A549 (cell line): ENCODE measurements around the gene UBASH3B. TPM values are rescaled to one million over a fixed set of nuclear protein-coding genes. Genes with fewer than 3 reads are reported as not detected.

Experiments used
- ATAC-seq, 2 experiments: fragments of 200-7000 bp in 1 of 2; fragments of >200 bp in 1 of 2; cut with Nextera tagmentation in 1 of 2; cut with Tn5 transposase in 1 of 2; 3 replicates each; pipeline versions ENCODE4 v1.8.0 to v1.9.1; 2018 to 2020; ENCODE audit warnings: mild to moderate bottlenecking in 1 of 2, moderate library complexity in 1 of 2
- CTCF ChIA-PET: fragments of 300-600 bp; sonication (Branson Sonifier 250); formaldehyde crosslinking; extraction: SDS; loops from one replicate; lab custom pipeline; 2021; ENCODE audit warnings: antibody characterized with exemption, inconsistent platforms; lab: Yijun Ruan, JAX
- POLR2A ChIA-PET: fragments of 350-600 bp; formaldehyde crosslinking; extraction: SDS; loops from one replicate; lab custom pipeline; 2021; ENCODE audit warnings: antibody characterized with exemption, inconsistent platforms; lab: Yijun Ruan, JAX
- DNase-seq, 2 experiments: peaks; one replicate each; pipeline versions ENCODE4 v3.0.0 to v3.0.0-alpha.2; 2011 to 2016; ENCODE audit warnings: low read depth in 1 of 2, low spot score in 1 of 2
- FAIRE-seq: peaks from 2 replicates; lab custom pipeline; 2011; peaks lifted over from hg19 to GRCh38; lab: Jason Lieb, UNC
- H3K27ac ChIP-seq, 2 experiments: fragments of >200 bp; sonication (Bioruptor Twin); formaldehyde crosslinking; 3 replicates each; pipeline ENCODE4 v1.5.1; 2016 to 2017
- H3K4me1 ChIP-seq: fragments of >200 bp; sonication (Bioruptor Twin); formaldehyde crosslinking; 3 replicates; pipeline ENCODE4 v1.6.1; 2016
- H3K4me2 ChIP-seq: fragments of >200 bp; sonication (Bioruptor Twin); formaldehyde crosslinking; 3 replicates; pipeline ENCODE4 v1.6.1; 2016
- H3K4me3 ChIP-seq: fragments of >200 bp; sonication (Bioruptor Twin); formaldehyde crosslinking; 3 replicates; pipeline ENCODE4 v1.5.1; 2016
- H3K9me3 ChIP-seq: fragments of >200 bp; sonication (Bioruptor Twin); formaldehyde crosslinking; 3 replicates; pipeline ENCODE4 v1.6.1; 2016
- BHLHE40 ChIP-seq: IDR thresholded peaks from 2 replicates; pipeline ENCODE4 v1.6.1; 2012; ENCODE audit warnings: low read depth, low read length, inconsistent platforms
- CBX2 ChIP-seq: fragments of 200-600 bp; sonication (generic); IDR thresholded peaks from 2 replicates; pipeline ENCODE4 v1.6.1; 2016; ENCODE audit warnings: low read depth, mild to moderate bottlenecking, borderline replicate concordance
- CEBPB ChIP-seq, 2 experiments: fragments of >200 bp in 1 of 2; sonication (Bioruptor Twin) in 1 of 2; formaldehyde crosslinking in 1 of 2; IDR thresholded peaks; 2 replicates each; pipeline ENCODE4 v1.6.1; 2012 to 2016
- CHD2 ChIP-seq: fragments of 150-350 bp; IDR thresholded peaks from 2 replicates; pipeline ENCODE4 v1.6.1; 2014; ENCODE audit warnings: low read length; ENCODE audit not compliant: partially characterized antibody
- EHF ChIP-seq: fragments of 250-450 bp; sonication (Bioruptor Pico); IDR thresholded peaks from 2 replicates; pipeline ENCODE4 v1.5.0; 2020; ENCODE audit warnings: mild to moderate bottlenecking
- FOSB ChIP-seq: fragments of 250-450 bp; sonication (Bioruptor Pico); IDR thresholded peaks from 2 replicates; pipeline ENCODE4 v1.5.0; 2020; ENCODE audit warnings: mild to moderate bottlenecking, moderate library complexity
- FOXS1 ChIP-seq: fragments of 250-450 bp; sonication (Bioruptor Pico); IDR thresholded peaks from 2 replicates; pipeline ENCODE4 v1.5.0; 2020; ENCODE audit warnings: mild to moderate bottlenecking, moderate library complexity
- HDAC2 ChIP-seq: fragments of 200-600 bp; sonication (generic); IDR thresholded peaks from 2 replicates; pipeline ENCODE4 v1.6.1; 2016
- HMGXB4 ChIP-seq: fragments of 250-450 bp; sonication (Bioruptor Pico); IDR thresholded peaks from 2 replicates; pipeline ENCODE4 v1.5.0; 2021; ENCODE audit warnings: mild to moderate bottlenecking, moderate library complexity, borderline replicate concordance
- HOXB13 ChIP-seq: fragments of 250-450 bp; sonication (Bioruptor Pico); IDR thresholded peaks from 2 replicates; pipeline ENCODE4 v1.5.0; 2020; ENCODE audit warnings: low read depth, mild to moderate bottlenecking, moderate library complexity
- KDM1A ChIP-seq: fragments of 200-600 bp; sonication (generic); IDR thresholded peaks from 2 replicates; pipeline ENCODE4 v1.6.1; 2016; ENCODE audit warnings: low read depth, mild to moderate bottlenecking
- RCOR1 ChIP-seq: fragments of 150-350 bp; IDR thresholded peaks from 2 replicates; pipeline ENCODE4 v1.6.1; 2014; ENCODE audit warnings: antibody characterized with exemption, low read length, low read depth
- RFX5 ChIP-seq: fragments of 450-650 bp; IDR thresholded peaks from 2 replicates; pipeline ENCODE4 v1.7.1; 2014; ENCODE audit warnings: antibody characterized with exemption, mild to moderate bottlenecking, moderate library complexity
- SREBF2 ChIP-seq: fragments of 450-650 bp; IDR thresholded peaks from 2 replicates; pipeline ENCODE4 v1.6.1; 2014; ENCODE audit warnings: mild to moderate bottlenecking, moderate library complexity
- TFCP2L1 ChIP-seq: fragments of 250-450 bp; sonication (Bioruptor Pico); IDR thresholded peaks from 2 replicates; pipeline ENCODE4 v1.5.0; 2021; ENCODE audit warnings: mild to moderate bottlenecking
- USF2 ChIP-seq: fragments of 450-650 bp; IDR thresholded peaks from 2 replicates; pipeline ENCODE4 v1.6.1; 2014; ENCODE audit warnings: antibody characterized with exemption
- ZC3H11A ChIP-seq: fragments of 450-650 bp; IDR thresholded peaks from 2 replicates; pipeline ENCODE4 v1.6.1; 2014; ENCODE audit warnings: antibody characterized with exemption, mild to moderate bottlenecking
- ZFP36 ChIP-seq: fragments of 450-650 bp; IDR thresholded peaks from 2 replicates; pipeline ENCODE4 v1.6.1; 2014; ENCODE audit warnings: borderline replicate concordance; ENCODE audit not compliant: partially characterized antibody
- ZNF302 ChIP-seq: fragments of 250-450 bp; sonication (Bioruptor Pico); IDR thresholded peaks from 2 replicates; pipeline ENCODE4 v1.9.0; 2021; ENCODE audit warnings: inconsistent platforms, mild to moderate bottlenecking, moderate library complexity
- ZSCAN20 ChIP-seq: fragments of 250-450 bp; sonication (Bioruptor Pico); IDR thresholded peaks from 2 replicates; pipeline ENCODE4 v1.8.0; 2022; ENCODE audit warnings: mild to moderate bottlenecking, moderate library complexity
- WGBS: methylation state at CpG from one replicate; pipeline ENCODE4 v1.1.6; 2017; ENCODE audit errors: missing lambda C conversion rate; 5-methylcytosine and 5-hydroxymethylcytosine counted together
- polyA plus RNA-seq, 4 experiments: library from polyadenylated mRNA; depleted of rRNA in 3 of 4; stranded (reverse); fragments of >200 nt; fragmentation: RNase III in 1 of 4; extraction: RNeasy Plus Mini Kit Qiagen cat#74134 plus additional on column Dnase treatment in 1 of 4; gene quantifications; 2 replicates in 3 of 4; 3 replicates in 1 of 4; pipeline ENCODE4 v1.2.3, GENCODE V29; 2011 to 2017
- TF ChIP-seq, protein P1 (sequence below): fragments of >200 bp; sonication (Bioruptor Twin); formaldehyde crosslinking; IDR thresholded peaks from 3 replicates; pipeline ENCODE4 v1.5.1; 2016

Gene UBASH3B
- polyA plus RNA-seq, 2 of the 4 experiments (the other 2 are of a cell fraction): 33.4 to 43.0 TPM

- Histone ChIP-seq H3K4me2 (no peak overlapping the region), H3K27ac (no peak overlapping the region), H3K4me1 (no peaks in the 10 kb centered on the region)
- no peak for ATAC-seq
- ChIA-PET POLR2A (interaction anchor here (1.1 kb wide), 1 partner anchor 41 kb away, joined by 3 read pairs; no protein-coding TSS in a partner anchor), CTCF (interaction anchor here (3.1 kb wide), 1 partner anchor 41 kb away, joined by 12 read pairs; no protein-coding TSS in a partner anchor)
- TF ChIP-seq ZC3H11A (no peak), TFCP2L1 (no peak), ZSCAN20 (no peak), CBX2 (no peak), ZNF302 (CRISPR knock-in tag) (no peak), RFX5 (no peak), KDM1A (no peak), HOXB13 (CRISPR knock-in tag) (no peak), BHLHE40 (no peak), SREBF2 (no peak), FOSB (no peak), RCOR1 (no peak), EHF (CRISPR knock-in tag) (no peak), ZFP36 (no peak)
- TF ChIP-seq, protein P1, sequence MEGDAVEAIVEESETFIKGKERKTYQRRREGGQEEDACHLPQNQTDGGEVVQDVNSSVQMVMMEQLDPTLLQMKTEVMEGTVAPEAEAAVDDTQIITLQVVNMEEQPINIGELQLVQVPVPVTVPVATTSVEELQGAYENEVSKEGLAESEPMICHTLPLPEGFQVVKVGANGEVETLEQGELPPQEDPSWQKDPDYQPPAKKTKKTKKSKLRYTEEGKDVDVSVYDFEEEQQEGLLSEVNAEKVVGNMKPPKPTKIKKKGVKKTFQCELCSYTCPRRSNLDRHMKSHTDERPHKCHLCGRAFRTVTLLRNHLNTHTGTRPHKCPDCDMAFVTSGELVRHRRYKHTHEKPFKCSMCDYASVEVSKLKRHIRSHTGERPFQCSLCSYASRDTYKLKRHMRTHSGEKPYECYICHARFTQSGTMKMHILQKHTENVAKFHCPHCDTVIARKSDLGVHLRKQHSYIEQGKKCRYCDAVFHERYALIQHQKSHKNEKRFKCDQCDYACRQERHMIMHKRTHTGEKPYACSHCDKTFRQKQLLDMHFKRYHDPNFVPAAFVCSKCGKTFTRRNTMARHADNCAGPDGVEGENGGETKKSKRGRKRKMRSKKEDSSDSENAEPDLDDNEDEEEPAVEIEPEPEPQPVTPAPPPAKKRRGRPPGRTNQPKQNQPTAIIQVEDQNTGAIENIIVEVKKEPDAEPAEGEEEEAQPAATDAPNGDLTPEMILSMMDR: no peak
- TF ChIP-seq, all 56 proteins: peak for 0
- no peak for FAIRE-seq
- no peak for DNase-seq
- Histone ChIP-seq H3K9me3 (no peaks in the 10 kb centered on the region), H3K4me3 (no peak overlapping the region)
- WGBS: 89% methylated on average over 4 of the region's 4 CpGs
Measured at GRCh38 chr11:122812638-122813037, 157.1 kb downstream of the UBASH3B start.

DNA sequence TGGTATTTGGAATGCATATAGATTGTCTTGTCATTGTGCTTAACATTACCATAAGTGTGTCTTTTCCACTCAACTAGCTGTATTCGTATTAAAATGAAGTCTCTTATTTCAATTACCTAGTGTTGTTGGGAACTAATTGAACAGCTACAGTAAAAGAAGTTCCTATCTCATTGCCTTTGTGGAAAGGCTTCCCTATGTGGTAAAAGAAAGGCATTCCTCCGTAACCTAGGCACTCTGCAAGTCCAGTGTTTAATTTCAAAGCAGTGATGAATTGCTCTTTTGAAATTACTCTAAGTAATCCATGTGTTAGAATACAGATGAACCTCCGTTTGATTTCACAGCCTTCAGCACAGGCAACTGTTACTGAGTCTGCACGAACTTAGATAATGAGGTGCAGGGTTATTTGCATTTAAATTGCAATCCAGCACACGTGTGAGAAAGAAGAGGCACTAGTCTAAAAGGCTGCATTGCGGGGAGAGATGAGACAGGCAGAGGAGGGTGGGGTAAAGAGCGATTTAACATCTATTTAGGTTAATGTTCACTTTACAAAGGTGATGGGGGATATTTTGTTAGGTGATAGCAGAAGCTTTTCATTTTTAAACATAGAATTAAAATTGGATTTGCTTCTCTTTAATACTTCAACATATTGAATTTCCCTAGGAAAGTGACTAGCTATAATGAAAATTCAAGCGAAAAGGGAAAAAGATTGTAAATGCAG is 157.8 kb downstream of the UBASH3B start:
- Histone ChIP-seq H3K4me1 (no peaks in the 10 kb centered on the region), H3K4me2 (no peak overlapping the region), H3K4me3 (no peak overlapping the region), H3K27ac (no peak overlapping the region), H3K9me3 (no peaks in the 10 kb centered on the region)
- 87% methylated on average over 8 of the region's 8 CpGs for WGBS
- DNase-seq (no peak), ATAC-seq (no peak), FAIRE-seq (no peak)
- ChIA-PET CTCF (interaction anchor here (1.0 to 3.1 kb wide), 4 partner anchors 12 to 51 kb away, joined by 3 to 12 read pairs (median 5); no protein-coding TSS in a partner anchor), POLR2A (interaction anchor here (1.1 kb wide), 1 partner anchor 41 kb away, joined by 3 read pairs; no protein-coding TSS in a partner anchor)
- no peak for TF ChIP-seq HMGXB4 (CRISPR knock-in tag)
- TF ChIP-seq FOXS1: no peak
- TF ChIP-seq FOSB: no peak
- TF ChIP-seq HDAC2: no peak
- TF ChIP-seq CHD2: no peak
- no peak for TF ChIP-seq USF2
- TF ChIP-seq CEBPB (IDR thresholded peaks at IDR 0.05): no peak
